ENCODE data around the gene LAMB2.

- no peak for TF ChIP-seq CTCF (IDR thresholded peaks at IDR 0.05; ENCODE audit: low read depth, low read length)
- TF ChIP-seq EZH2phosphoT487 (IDR thresholded peaks at IDR 0.05; ENCODE audit: low read depth): no peak
Measured at GRCh38 chr3:49119036-49119435, 13.8 kb downstream of the LAMB2 start.

Measured in OCI-LY3 (cell line).